ENCODE results near the gene CXCL10. TPM values are rescaled to one million over a fixed set of nuclear protein-coding genes. Genes with fewer than 3 reads are reported as not detected.

Gene CXCL10
- total RNA-seq, 1 donor from 2014 or later: 1.3 TPM

- Mint-ChIP-seq H3K4me3 (ENCODE audit: low read depth) (no peak overlapping the region), H3K4me1 (ENCODE audit: low read depth) (peaks cover 33% of the 10 kb centered on the region), H3K36me3 (ENCODE audit: low read depth) (no peaks in the 10 kb centered on the region), H3K27me3 (ENCODE audit: low read depth) (no peaks in the 10 kb centered on the region), H3K9me3 (no peaks in the 10 kb centered on the region), H3K27ac (no peak overlapping the region)
- intact Hi-C loops (cut with micrococcal nuclease): loop anchor here (2.0 to 10.0 kb wide), 3 partner anchors 21 to 1563 kb away; partner anchors contain the start of gene STBD1
- no peak for DNase-seq (ENCODE audit: low spot score)
These were observed 1.3 kb downstream of the CXCL10 start for GRCh38 chr4:76022031-76022430.

DNA sequence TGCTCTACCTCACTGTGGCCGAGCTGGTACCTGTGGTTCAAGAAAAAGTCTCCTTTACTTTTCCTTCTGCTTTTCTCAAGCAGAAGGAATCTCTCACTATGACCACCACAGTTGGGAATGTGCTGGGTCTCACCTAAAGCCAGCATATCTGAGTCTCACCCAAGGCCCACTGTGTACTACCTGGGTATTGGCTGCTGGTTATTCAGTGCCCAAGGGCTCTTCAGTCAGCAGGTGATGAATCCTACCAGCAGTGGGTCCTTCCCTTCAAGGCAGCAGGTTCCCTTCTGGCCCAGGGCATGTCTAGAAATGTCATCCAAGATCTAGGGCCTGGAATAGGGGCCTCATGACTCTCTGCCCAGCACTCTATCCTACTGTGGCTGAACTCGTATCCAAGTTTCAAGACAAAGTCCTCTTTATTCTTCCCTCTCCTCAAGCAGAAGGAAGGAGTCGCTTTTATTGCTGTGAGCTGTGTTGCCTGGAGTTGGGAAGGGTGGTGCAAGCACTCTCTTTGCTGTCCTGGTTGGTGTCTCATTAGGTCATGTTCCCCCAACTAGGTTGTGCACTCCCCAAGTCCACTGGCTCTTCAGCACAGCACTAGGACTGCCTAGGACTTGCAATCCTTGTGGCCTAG is 6.1 kb downstream of the CXCL10 start:
- intact Hi-C loops (cut with micrococcal nuclease): no loop called here
- peaks cover 2% of the 10 kb centered on the region for H3K27me3 Mint-ChIP-seq (ENCODE audit: low read depth)
- no peak for DNase-seq (ENCODE audit: low spot score)
- no peak overlapping the region for H3K27ac Mint-ChIP-seq
- no peaks in the 10 kb centered on the region for H3K36me3 Mint-ChIP-seq (ENCODE audit: low read depth)
- H3K9me3 Mint-ChIP-seq: no peaks in the 10 kb centered on the region
- H3K4me1 Mint-ChIP-seq (ENCODE audit: low read depth): peaks cover 21% of the 10 kb centered on the region
- no peak overlapping the region for H3K4me3 Mint-ChIP-seq (ENCODE audit: low read depth)

GRCh38 chr4:76016393-76016792 is 6.9 kb downstream of the CXCL10 start:
- no peak overlapping the region for H3K27ac Mint-ChIP-seq

GRCh38 chr4:76013540-76013939 is 9.8 kb downstream of the CXCL10 start:
- H3K27ac Mint-ChIP-seq: no peak overlapping the region
- no peak overlapping the region for H3K4me3 Mint-ChIP-seq (ENCODE audit: low read depth)
- H3K27me3 Mint-ChIP-seq (ENCODE audit: low read depth): peaks cover 2% of the 10 kb centered on the region
- no peaks in the 10 kb centered on the region for H3K9me3 Mint-ChIP-seq
- no peak for DNase-seq (ENCODE audit: low spot score)
- peaks cover 18% of the 10 kb centered on the region for H3K4me1 Mint-ChIP-seq (ENCODE audit: low read depth)
- no peaks in the 10 kb centered on the region for H3K36me3 Mint-ChIP-seq (ENCODE audit: low read depth)
- intact Hi-C loops (cut with micrococcal nuclease): no loop called here

More at GRCh38 chr4:76016393-76016792, 6.9 kb downstream of the CXCL10 start:
- intact Hi-C loops (cut with micrococcal nuclease): no loop called here
- H3K27me3 Mint-ChIP-seq (ENCODE audit: low read depth): peaks cover 2% of the 10 kb centered on the region
- no peak for DNase-seq (ENCODE audit: low spot score)
- H3K4me3 Mint-ChIP-seq (ENCODE audit: low read depth): no peak overlapping the region
- no peaks in the 10 kb centered on the region for H3K36me3 Mint-ChIP-seq (ENCODE audit: low read depth)
- H3K9me3 Mint-ChIP-seq: no peaks in the 10 kb centered on the region
- H3K4me1 Mint-ChIP-seq (ENCODE audit: low read depth): peaks cover 20% of the 10 kb centered on the region

DNA sequence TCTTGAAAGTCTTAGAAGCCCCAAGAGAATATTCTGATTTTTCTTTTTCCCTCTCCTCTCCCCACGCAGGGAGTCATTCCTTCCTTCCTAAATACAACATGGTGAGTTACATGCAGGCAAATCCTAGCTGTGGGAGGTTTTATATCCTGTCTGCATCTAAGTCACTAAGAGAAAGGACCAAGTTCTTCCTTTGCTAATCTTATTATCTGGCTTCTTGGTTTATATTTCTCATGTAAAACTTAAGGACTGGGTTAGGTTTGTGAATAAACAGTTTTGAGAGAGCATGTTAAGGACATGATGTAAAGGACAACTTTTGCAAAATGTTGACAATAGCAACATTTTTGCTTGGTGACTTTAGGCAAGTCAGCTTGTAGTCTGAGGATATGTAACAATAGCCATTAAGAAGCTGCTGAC is 10.9 kb downstream of the CXCL10 start:
- peaks cover 18% of the 10 kb centered on the region for H3K4me1 Mint-ChIP-seq (ENCODE audit: low read depth)
- no peak for DNase-seq (ENCODE audit: low spot score)
- intact Hi-C loops (cut with micrococcal nuclease): no loop called here
- H3K9me3 Mint-ChIP-seq: no peaks in the 10 kb centered on the region
- no peaks in the 10 kb centered on the region for H3K36me3 Mint-ChIP-seq (ENCODE audit: low read depth)
- H3K27ac Mint-ChIP-seq: no peak overlapping the region
- H3K4me3 Mint-ChIP-seq (ENCODE audit: low read depth): no peak overlapping the region
- peaks cover 6% of the 10 kb centered on the region for H3K27me3 Mint-ChIP-seq (ENCODE audit: low read depth)

GRCh38 chr4:76011700-76012387 is 11.5 kb downstream of the CXCL10 start:
- no peak overlapping the region for H3K4me3 Mint-ChIP-seq (ENCODE audit: low read depth)
- no peaks in the 10 kb centered on the region for H3K9me3 Mint-ChIP-seq
- no peaks in the 10 kb centered on the region for H3K36me3 Mint-ChIP-seq (ENCODE audit: low read depth)
- peaks cover 9% of the 10 kb centered on the region for H3K27me3 Mint-ChIP-seq (ENCODE audit: low read depth)
- no peak overlapping the region for H3K27ac Mint-ChIP-seq
- intact Hi-C loops (cut with micrococcal nuclease): no loop called here
- DNase-seq (ENCODE audit: low spot score): no peak
- peaks cover 17% of the 10 kb centered on the region for H3K4me1 Mint-ChIP-seq (ENCODE audit: low read depth)

DNA sequence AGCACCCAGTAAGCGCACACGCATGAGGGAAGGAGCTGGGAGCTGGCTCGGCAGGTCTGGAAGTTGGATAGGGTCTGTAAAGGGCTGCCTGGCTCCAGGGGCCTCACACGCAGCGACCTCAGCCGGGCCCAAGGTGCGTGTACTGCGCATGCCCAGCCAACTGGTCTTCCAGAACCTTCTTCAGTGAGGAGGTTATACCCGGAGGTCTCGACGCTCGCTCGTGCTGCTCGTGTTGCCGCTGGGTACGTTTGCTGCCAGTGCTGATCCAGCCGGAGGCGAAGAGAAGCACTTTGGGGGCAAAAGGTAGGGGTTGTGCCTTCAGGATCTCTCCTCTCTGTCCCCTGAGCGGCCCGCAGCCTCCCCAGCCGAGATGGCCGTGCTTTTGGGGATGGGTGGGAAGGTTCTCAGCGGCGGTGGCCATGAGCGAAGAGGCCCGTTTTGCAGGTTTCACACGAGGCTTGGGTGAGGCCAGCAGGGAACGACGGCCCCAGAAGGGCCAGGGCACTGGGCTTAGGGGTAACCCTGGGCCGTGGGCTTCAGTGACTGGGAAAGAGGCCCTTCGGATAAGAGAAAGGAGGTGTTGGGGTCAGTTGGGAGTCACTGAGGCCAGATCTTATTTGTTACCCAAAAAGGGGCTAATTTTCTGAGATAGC is 12.2 kb downstream of the CXCL10 start:
- Mint-ChIP-seq H3K36me3 (ENCODE audit: low read depth) (no peaks in the 10 kb centered on the region), H3K4me1 (ENCODE audit: low read depth) (peaks cover 10% of the 10 kb centered on the region), H3K27me3 (ENCODE audit: low read depth) (peaks cover 9% of the 10 kb centered on the region), H3K9me3 (no peaks in the 10 kb centered on the region), H3K4me3 (ENCODE audit: low read depth) (no peak overlapping the region), H3K27ac (no peak overlapping the region)
- intact Hi-C loops (cut with micrococcal nuclease): no loop called here
- no peak for DNase-seq (ENCODE audit: low spot score)

DNA sequence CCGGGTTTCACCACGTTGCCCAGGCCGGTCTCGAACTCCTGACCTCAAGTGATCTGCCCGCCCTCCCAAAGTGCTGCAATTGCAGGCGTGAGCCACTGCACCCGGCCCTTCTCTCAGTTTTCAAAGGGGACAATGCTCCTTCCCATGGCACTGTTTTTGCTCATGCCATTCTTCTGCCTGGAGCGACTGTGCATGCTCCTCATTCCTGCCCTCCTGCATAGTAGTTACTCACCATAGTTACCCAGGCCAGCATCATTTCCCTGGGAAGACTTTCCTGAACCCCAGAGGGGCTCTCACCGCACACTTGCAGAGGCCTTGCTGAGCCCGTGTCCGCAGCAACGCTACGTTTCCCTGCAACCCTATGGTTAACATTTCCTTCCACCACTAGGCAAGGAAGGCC is 12.7 kb downstream of the CXCL10 start:
- H3K27ac Mint-ChIP-seq: no peak overlapping the region
- DNase-seq (ENCODE audit: low spot score): no peak
- no peaks in the 10 kb centered on the region for H3K36me3 Mint-ChIP-seq (ENCODE audit: low read depth)
- no peak overlapping the region for H3K4me3 Mint-ChIP-seq (ENCODE audit: low read depth)
- peaks cover 9% of the 10 kb centered on the region for H3K4me1 Mint-ChIP-seq (ENCODE audit: low read depth)
- intact Hi-C loops (cut with micrococcal nuclease): no loop called here
- H3K9me3 Mint-ChIP-seq: no peaks in the 10 kb centered on the region
- H3K27me3 Mint-ChIP-seq (ENCODE audit: low read depth): peaks cover 9% of the 10 kb centered on the region

DNA sequence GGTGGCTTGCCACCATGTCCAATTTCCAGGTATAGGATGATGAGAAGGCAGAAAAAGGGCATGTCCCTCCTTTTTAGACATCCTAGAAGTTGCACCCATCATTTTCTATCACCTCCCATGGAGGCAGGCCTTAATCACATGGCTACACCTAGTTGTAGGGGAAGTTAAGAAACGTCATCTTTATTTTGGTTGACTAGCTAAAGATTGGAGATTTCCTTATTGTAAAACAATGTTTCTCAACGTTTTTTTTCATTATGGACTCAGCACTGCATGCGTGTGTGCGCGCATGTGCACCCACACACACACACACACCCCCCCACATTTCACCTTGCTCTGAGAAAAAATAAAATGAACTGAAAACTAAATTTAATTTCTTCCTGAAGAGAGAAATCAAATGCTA is 14.0 kb downstream of the CXCL10 start:
- Mint-ChIP-seq H3K4me1 (ENCODE audit: low read depth) (peaks cover 5% of the 10 kb centered on the region), H3K36me3 (ENCODE audit: low read depth) (no peaks in the 10 kb centered on the region), H3K27me3 (ENCODE audit: low read depth) (peaks cover 9% of the 10 kb centered on the region), H3K27ac (no peak overlapping the region), H3K4me3 (ENCODE audit: low read depth) (no peak overlapping the region), H3K9me3 (no peaks in the 10 kb centered on the region)
- intact Hi-C loops (cut with micrococcal nuclease): no loop called here
- DNase-seq (ENCODE audit: low spot score): no peak

GRCh38 chr4:76007089-76007862 is 16.0 kb downstream of the CXCL10 start, which contains the start of gene CXCL9:
TSS of gene CXCL9 (minus strand) at chr4:76007509. CDS start at chr4:76007449, 60 bp downstream.
- H3K4me3 Mint-ChIP-seq (ENCODE audit: low read depth): no peak within 1 kb of the TSS

DNA sequence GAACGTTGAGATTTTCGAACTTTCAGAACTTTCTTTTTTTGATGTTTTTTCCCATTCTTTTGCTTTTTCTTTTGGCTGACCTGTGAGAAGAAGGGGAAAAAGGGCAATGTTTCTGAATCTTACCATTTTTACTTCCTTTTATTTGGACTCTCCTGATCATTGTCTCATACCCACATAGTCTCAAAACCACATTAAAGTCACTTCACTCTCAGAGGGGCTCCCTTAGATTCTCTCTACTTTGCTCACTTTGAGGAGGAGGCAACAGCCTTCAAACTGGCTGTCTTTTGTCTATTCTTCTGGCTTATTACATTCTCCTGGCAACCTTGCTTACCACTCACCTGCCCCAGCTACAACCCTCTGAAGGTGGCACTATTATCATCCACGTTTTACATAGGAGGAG is 19.7 kb downstream of the CXCL10 start:
- H3K36me3 Mint-ChIP-seq (ENCODE audit: low read depth): no peaks in the 10 kb centered on the region
- peaks cover 15% of the 10 kb centered on the region for H3K4me1 Mint-ChIP-seq (ENCODE audit: low read depth)
- intact Hi-C loops (cut with micrococcal nuclease): no loop called here
- no peak for DNase-seq (ENCODE audit: low spot score)
- H3K27ac Mint-ChIP-seq: no peak overlapping the region
- H3K9me3 Mint-ChIP-seq: no peaks in the 10 kb centered on the region
- H3K4me3 Mint-ChIP-seq (ENCODE audit: low read depth): no peak overlapping the region
- H3K27me3 Mint-ChIP-seq (ENCODE audit: low read depth): peaks cover 7% of the 10 kb centered on the region

More at GRCh38 chr4:76007089-76007862, 16.0 kb downstream of the CXCL10 start, which contains the start of gene CXCL9:
- peaks cover 16% of the 10 kb centered on the region for H3K4me1 Mint-ChIP-seq (ENCODE audit: low read depth)
- H3K27ac Mint-ChIP-seq: no peak within 1 kb of the TSS
- no peaks in the 10 kb centered on the region for H3K9me3 Mint-ChIP-seq
- no peak for DNase-seq (ENCODE audit: low spot score)
- intact Hi-C loops (cut with micrococcal nuclease): no loop called here
- peaks cover 7% of the 10 kb centered on the region for H3K27me3 Mint-ChIP-seq (ENCODE audit: low read depth)
- no peaks in the 10 kb centered on the region for H3K36me3 Mint-ChIP-seq (ENCODE audit: low read depth)

- Mint-ChIP-seq H3K4me3 (ENCODE audit: low read depth) (no peak overlapping the region), H3K9me3 (no peaks in the 10 kb centered on the region), H3K36me3 (ENCODE audit: low read depth) (no peaks in the 10 kb centered on the region), H3K27ac (no peak overlapping the region), H3K27me3 (ENCODE audit: low read depth) (peaks cover 4% of the 10 kb centered on the region), H3K4me1 (ENCODE audit: low read depth) (peaks cover 15% of the 10 kb centered on the region)
- no peak for DNase-seq (ENCODE audit: low spot score)
- intact Hi-C loops (cut with micrococcal nuclease): no loop called here
These were observed 20.3 kb downstream of the CXCL10 start for GRCh38 chr4:76003035-76003434.
